Gastroesophageal sphincter (tissue), 4 donors: ENCODE measurements around the gene MAPKAPK3. TPM values are rescaled to one million over a fixed set of nuclear protein-coding genes. Genes with fewer than 3 reads are reported as not detected.

Source experiments
- ATAC-seq: fragments of 150-250 bp; one replicate; pipeline ENCODE4 v1.9.1; 2016; ENCODE audit warnings: mild to moderate bottlenecking, moderate library complexity
- H3K27ac ChIP-seq, 4 donors: fragments of 200-600 bp; sonication (generic) in 3 of 4; 1 replicate in 3 of 4; 2 replicates in 1 of 4; pipeline ENCODE4 v1.5.1; 2016 to 2019
- H3K27me3 ChIP-seq: fragments of 200-600 bp; sonication (generic); one replicate; pipeline ENCODE4 v1.5.1; 2019
- H3K36me3 ChIP-seq, 2 donors: fragments of 200-600 bp; sonication (generic); one replicate each; pipeline ENCODE4 v1.5.1; 2019; ENCODE audit warnings: control low read depth in 1 of 2
- H3K4me1 ChIP-seq, 3 donors: fragments of 200-600 bp; sonication (generic); 1 replicate in 2 of 3; 2 replicates in 1 of 3; pipeline ENCODE4 v1.5.1; 2016 to 2019; ENCODE audit warnings: control low read depth in 2 of 3
- H3K4me3 ChIP-seq, 2 donors: fragments of 200-600 bp; sonication (generic); one replicate each; pipeline ENCODE4 v1.5.1; 2019; ENCODE audit warnings: mild to moderate bottlenecking in 1 of 2, moderate library complexity in 1 of 2
- H3K9me3 ChIP-seq, 3 donors: fragments of 200-600 bp; sonication (generic); one replicate each; pipeline ENCODE4 v1.5.1; 2017 to 2019; ENCODE audit warnings: control low read depth in 2 of 3
- EP300 ChIP-seq: sonication (generic); formaldehyde crosslinking; IDR thresholded peaks from one replicate; pipeline ENCODE4 v1.6.1; 2017; ENCODE audit warnings: antibody characterized with exemption, mild to moderate bottlenecking
- POLR2A ChIP-seq, 2 donors: fragments of 450-650 bp; IDR thresholded peaks; one replicate each; pipeline ENCODE4 v1.6.1; 2017; ENCODE audit warnings: antibody characterized with exemption in 2 of 2, mild to moderate bottlenecking in 2 of 2, moderate library complexity in 1 of 2
- POLR2AphosphoS5 ChIP-seq: sonication (generic); formaldehyde crosslinking; IDR thresholded peaks from one replicate; pipeline ENCODE4 v1.6.1; 2017; ENCODE audit warnings: antibody characterized with exemption
- WGBS, 2 donors: methylation state at CpG; one replicate each; pipeline ENCODE4 v1.1.5; 2018; ENCODE audit warnings: low coverage in 1 of 2; 5-methylcytosine and 5-hydroxymethylcytosine counted together
- total RNA-seq, 4 donors: library from RNA; depleted of rRNA; stranded (reverse); fragments of >200 nt; gene quantifications; one replicate each; pipeline ENCODE4 v1.1.0, GENCODE V29; 2016
- TF ChIP-seq, protein P1 (sequence below), 4 experiments: fragments of 200-600 bp in 2 of 4; fragments of 450-650 bp in 2 of 4; sonication (generic) in 1 of 4; IDR thresholded peaks; one replicate each; pipeline ENCODE4 v1.5.1; 2017 to 2019; ENCODE audit warnings: antibody characterized with exemption in 4 of 4, mild to moderate bottlenecking in 2 of 4, moderate library complexity in 2 of 4

Gene MAPKAPK3
- total RNA-seq, 4 donors from 2014 or later: 18.7 to 30.2 (median 22.4) TPM

DNA sequence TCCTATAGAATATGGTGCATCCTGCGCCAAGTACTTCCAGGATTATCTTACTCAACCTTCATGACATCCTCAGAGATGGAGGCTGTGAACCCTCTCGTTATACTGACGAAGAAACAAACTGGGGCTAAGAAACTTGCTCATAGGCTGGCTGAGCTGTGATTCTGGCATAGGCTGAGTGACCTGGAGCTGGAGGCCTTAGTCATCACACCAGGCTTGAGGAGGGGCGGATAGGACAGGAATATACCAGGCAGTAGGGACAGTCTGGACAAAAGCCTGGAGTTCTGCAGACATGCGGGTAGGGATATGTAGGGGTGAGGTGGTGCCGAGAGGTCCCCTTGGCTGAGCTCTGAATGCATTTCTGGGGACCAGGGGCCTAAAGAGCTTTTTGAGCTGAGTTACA is 29.6 kb upstream of the MAPKAPK3 start:
- no peak for ATAC-seq
- TF ChIP-seq POLR2A (IDR thresholded peaks at IDR 0.05) (no peak), POLR2AphosphoS5 (no peak), EP300 (no peak)
- TF ChIP-seq, protein P1, sequence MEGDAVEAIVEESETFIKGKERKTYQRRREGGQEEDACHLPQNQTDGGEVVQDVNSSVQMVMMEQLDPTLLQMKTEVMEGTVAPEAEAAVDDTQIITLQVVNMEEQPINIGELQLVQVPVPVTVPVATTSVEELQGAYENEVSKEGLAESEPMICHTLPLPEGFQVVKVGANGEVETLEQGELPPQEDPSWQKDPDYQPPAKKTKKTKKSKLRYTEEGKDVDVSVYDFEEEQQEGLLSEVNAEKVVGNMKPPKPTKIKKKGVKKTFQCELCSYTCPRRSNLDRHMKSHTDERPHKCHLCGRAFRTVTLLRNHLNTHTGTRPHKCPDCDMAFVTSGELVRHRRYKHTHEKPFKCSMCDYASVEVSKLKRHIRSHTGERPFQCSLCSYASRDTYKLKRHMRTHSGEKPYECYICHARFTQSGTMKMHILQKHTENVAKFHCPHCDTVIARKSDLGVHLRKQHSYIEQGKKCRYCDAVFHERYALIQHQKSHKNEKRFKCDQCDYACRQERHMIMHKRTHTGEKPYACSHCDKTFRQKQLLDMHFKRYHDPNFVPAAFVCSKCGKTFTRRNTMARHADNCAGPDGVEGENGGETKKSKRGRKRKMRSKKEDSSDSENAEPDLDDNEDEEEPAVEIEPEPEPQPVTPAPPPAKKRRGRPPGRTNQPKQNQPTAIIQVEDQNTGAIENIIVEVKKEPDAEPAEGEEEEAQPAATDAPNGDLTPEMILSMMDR (IDR thresholded peaks at IDR 0.05): no peak
- WGBS, 2 donors: 94% methylated on average over 2 of the region's 6 CpGs; no CpG with 5 or more reads in 1 of the 2 donors
- H3K4me1 ChIP-seq: peaks cover 0 to 36% (median 10%) of the 10 kb centered on the region in 3 donors
- H3K4me3 ChIP-seq: no peak overlapping the region
- no peaks in the 10 kb centered on the region for H3K27me3 ChIP-seq
- peaks cover 0 to 20% of the 10 kb centered on the region in 2 donors for H3K36me3 ChIP-seq
- no peaks in the 10 kb centered on the region for H3K9me3 ChIP-seq
- H3K27ac ChIP-seq: no peak overlapping the region

DNA sequence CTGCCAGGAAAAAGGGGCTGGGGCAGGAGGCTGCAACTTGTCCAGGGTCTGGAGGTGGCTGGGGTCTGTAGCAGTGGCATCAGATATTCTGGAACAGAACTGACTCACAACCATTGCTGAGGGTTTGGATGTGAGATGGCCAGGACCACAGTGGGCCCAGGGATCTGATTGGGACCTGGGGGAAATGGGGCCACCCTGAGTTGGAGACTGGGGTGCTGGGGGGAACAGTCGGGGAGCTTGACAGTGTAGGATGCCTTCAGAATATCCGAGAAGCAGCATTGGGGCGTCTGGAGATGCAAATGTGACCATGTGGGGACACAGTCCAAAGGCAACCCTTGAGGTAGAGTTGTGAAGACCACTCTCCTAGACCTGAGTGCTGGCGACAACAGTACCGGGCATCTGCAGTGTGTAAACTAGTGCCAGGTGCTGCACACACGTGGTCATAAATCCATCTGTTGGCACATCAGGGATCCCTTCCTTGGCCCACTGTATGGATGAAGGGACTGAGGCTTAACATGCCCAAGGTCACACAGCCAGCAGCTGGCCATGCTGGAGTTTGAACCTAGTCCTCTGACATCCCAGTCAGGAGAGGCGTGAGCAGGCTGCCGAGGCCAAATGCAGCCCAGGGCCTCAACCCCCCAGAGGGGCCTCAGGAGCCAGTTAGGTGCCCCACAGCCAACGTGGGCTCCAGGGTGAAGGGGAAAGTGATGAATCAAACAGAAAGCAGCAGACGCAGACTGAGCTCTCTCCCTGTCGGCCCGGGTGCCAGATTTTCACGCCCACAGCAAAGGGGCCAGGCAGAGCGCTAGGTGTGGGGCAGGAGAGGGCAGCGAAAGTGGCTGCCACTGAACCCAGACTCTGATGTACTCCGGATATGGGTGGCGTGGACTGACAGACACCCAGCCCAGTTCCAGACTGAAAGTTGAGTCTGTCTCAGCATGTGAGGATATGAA is 28.9 kb upstream of the MAPKAPK3 start:
- H3K27me3 ChIP-seq: no peaks in the 10 kb centered on the region
- H3K36me3 ChIP-seq: peaks cover 0 to 13% of the 10 kb centered on the region in 2 donors
- no peak overlapping the region for H3K27ac ChIP-seq
- H3K4me1 ChIP-seq: peaks cover 0 to 43% (median 15%) of the 10 kb centered on the region in 3 donors
- WGBS, 2 donors: 53 to 74% methylated on average over 4 to 6 of the region's 17 CpGs
- no peak overlapping the region for H3K4me3 ChIP-seq
- no peaks in the 10 kb centered on the region for H3K9me3 ChIP-seq
- no peak for ATAC-seq
- TF ChIP-seq EP300 (no peak), POLR2A (IDR thresholded peaks at IDR 0.05) (no peak), POLR2AphosphoS5 (no peak)
- TF ChIP-seq, protein P1 (IDR thresholded peaks at IDR 0.05): no peak

DNA sequence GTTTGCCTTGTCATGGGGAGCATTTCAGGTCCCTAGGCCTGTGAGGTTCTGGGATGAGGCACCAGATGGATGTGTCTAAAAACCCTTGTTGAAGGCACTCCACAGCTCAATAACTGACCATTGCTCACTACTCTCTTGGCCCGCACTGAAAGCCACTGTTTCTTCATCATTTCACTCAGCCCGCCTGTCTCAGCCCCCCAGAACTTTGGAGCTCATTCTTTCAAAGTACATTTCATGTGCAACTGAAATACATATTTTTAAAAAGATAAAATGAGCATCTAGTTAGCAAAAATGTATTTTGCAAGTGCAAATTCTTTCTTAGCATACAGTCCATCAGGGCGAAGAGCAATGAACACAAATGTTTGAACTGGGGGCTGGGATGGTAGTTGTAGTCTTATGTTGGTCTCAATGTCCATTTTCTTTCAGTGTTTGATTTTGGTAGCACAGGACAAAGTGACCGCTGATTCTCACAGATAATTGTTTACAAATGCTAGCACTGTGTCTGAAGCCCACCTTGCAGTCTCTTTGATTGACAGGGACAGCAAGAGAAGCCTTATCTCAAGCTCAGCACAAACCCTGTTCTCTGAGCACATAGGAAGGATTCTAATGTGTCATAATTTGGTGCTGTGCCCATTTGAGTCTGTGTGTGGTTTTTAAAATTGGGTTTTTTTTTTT is 28.1 kb upstream of the MAPKAPK3 start:
- 74 to 88% methylated on average over 4 of the region's 4 CpGs for WGBS, 2 donors
- Histone ChIP-seq H3K27ac (no peak overlapping the region), H3K4me1 (peaks cover 0 to 42% (median 15%) of the 10 kb centered on the region in 3 donors), H3K36me3 (peaks cover 0 to 5% of the 10 kb centered on the region in 2 donors), H3K27me3 (no peaks in the 10 kb centered on the region), H3K4me3 (no peak overlapping the region), H3K9me3 (no peaks in the 10 kb centered on the region)
- no peak for TF ChIP-seq EP300
- TF ChIP-seq POLR2AphosphoS5: no peak
- no peak for ATAC-seq

DNA sequence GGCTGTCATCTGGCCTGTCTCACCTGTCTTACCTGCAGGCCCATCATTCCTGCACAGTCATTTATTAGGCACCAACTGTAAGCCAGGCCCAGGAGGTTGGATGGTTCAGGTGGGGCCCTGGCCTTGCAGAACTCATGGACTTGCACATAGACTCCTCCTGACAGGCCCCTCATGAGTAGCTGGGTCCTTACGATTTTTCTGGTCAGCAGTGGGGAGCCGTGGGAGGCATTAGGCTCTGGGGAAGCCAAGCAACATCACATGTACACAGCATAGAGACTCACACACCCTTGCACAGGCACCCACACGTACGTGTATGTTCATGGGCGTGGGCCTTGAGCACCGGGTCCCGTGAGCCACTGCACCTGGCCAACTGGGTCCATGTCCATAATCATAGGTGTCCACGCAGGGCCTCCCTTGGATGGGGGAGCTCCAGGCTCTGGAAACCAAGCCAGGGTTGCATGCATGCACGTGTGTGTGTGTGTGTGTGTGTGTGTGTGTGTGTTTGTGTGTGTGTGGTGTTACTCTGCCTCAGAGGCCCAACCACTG is 25.7 kb upstream of the MAPKAPK3 start:
- H3K27ac ChIP-seq: peak overlapping the region in 1 of 4 donors; percentile 71
- H3K36me3 ChIP-seq: no peaks in the 10 kb centered on the region
- H3K27me3 ChIP-seq: no peaks in the 10 kb centered on the region
- H3K4me1 ChIP-seq: peaks cover 0 to 41% (median 15%) of the 10 kb centered on the region in 3 donors
- no peak for ATAC-seq
- H3K4me3 ChIP-seq: no peak overlapping the region
- H3K9me3 ChIP-seq: no peaks in the 10 kb centered on the region
- WGBS, 2 donors: no CpG with 5 or more reads among the region's 9 CpGs
- TF ChIP-seq POLR2AphosphoS5 (no peak), EP300 (no peak), POLR2A (IDR thresholded peaks at IDR 0.05) (no peak)
- TF ChIP-seq, protein P1 (IDR thresholded peaks at IDR 0.05): no peak

DNA sequence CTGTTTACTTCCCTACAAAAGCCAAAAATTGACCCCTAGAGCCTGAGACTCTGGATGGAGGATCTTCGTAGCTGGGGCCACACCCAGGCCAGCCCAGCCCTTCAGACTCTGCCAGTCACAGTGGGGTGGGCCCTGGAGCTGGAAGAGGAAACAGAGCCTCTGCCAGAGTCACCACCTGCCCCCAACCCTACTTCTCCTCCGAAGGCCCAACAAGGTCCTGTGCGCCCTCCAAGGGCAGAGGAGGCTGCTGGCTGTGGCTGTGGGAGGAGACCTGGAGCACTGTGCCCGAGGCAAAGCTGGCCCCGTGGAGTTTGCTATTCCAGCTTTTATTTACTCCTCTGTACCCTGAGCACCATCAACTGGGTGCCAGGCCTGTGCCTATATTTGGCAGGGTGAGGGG is 24.4 kb upstream of the MAPKAPK3 start:
- Histone ChIP-seq H3K27ac (no peak overlapping the region), H3K9me3 (no peaks in the 10 kb centered on the region), H3K4me1 (peaks cover 0 to 41% (median 15%) of the 10 kb centered on the region in 3 donors), H3K36me3 (no peaks in the 10 kb centered on the region), H3K27me3 (no peaks in the 10 kb centered on the region), H3K4me3 (no peak overlapping the region)
- no peak for TF ChIP-seq POLR2A (IDR thresholded peaks at IDR 0.05)
- TF ChIP-seq POLR2AphosphoS5: no peak
- no peak for TF ChIP-seq EP300
- TF ChIP-seq, protein P1 (IDR thresholded peaks at IDR 0.05): no peak
- 19% methylated on average over 3 of the region's 5 CpGs; no CpG with 5 or more reads in 1 of the 2 donors for WGBS, 2 donors
- no peak for ATAC-seq
